GM10248 (cell line): ENCODE results near the gene IL17RA.

Source experiments
- CTCF ChIA-PET: fragments of 300-600 bp; sonication (Branson Sonifier 250); formaldehyde crosslinking; extraction: SDS; loops from one replicate; lab custom pipeline; 2021; ENCODE audit warnings: antibody characterized with exemption; lab: Yijun Ruan, JAX
- POLR2A ChIA-PET: fragments of 350-650 bp; sonication (Branson Sonifier 250); formaldehyde crosslinking; extraction: SDS; loops from one replicate; lab custom pipeline; 2020; ENCODE audit warnings: antibody characterized with exemption; lab: Yijun Ruan, JAX
- DNase-seq: peaks from one replicate; pipeline ENCODE4 v3.0.0; 2012; ENCODE audit errors: extremely low spot score
- TF ChIP-seq, protein P1 (sequence below): IDR thresholded peaks from 2 replicates; pipeline ENCODE4 v1.5.1; 2012; ENCODE audit warnings: mild to moderate bottlenecking, low read depth; ENCODE audit errors: extremely low read depth, missing control alignments, control extremely low read depth

Gene IL17RA

DNA sequence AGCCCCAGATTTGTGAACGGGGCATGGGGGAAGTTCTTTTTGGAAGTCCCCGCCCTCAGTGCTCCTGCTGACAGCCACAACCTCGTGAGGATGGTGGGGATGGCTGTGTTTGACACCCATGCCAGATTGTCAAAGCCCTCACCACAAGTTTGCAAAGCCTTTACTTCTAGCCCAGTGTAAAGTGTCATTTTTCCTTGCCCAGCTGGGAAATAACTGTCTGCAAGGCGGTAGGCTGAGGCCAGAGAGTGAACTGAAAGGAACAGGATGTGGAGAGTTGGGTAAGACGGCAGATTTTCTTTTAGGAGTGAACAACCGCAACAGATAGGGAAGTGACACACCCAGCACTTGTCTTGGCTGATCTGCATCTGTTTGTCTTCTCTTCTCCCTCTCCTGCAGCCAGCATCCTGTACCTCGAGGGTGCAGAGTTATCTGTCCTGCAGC, 13.6 kb downstream of the IL17RA start:
- TF ChIP-seq, protein P1, sequence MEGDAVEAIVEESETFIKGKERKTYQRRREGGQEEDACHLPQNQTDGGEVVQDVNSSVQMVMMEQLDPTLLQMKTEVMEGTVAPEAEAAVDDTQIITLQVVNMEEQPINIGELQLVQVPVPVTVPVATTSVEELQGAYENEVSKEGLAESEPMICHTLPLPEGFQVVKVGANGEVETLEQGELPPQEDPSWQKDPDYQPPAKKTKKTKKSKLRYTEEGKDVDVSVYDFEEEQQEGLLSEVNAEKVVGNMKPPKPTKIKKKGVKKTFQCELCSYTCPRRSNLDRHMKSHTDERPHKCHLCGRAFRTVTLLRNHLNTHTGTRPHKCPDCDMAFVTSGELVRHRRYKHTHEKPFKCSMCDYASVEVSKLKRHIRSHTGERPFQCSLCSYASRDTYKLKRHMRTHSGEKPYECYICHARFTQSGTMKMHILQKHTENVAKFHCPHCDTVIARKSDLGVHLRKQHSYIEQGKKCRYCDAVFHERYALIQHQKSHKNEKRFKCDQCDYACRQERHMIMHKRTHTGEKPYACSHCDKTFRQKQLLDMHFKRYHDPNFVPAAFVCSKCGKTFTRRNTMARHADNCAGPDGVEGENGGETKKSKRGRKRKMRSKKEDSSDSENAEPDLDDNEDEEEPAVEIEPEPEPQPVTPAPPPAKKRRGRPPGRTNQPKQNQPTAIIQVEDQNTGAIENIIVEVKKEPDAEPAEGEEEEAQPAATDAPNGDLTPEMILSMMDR: no peak
- DNase-seq: no peak
- ChIA-PET POLR2A (no interaction called here), CTCF (interaction anchor here (1.5 kb wide), 1 partner anchor 74 kb away, joined by 4 read pairs; no protein-coding TSS in a partner anchor)

DNA sequence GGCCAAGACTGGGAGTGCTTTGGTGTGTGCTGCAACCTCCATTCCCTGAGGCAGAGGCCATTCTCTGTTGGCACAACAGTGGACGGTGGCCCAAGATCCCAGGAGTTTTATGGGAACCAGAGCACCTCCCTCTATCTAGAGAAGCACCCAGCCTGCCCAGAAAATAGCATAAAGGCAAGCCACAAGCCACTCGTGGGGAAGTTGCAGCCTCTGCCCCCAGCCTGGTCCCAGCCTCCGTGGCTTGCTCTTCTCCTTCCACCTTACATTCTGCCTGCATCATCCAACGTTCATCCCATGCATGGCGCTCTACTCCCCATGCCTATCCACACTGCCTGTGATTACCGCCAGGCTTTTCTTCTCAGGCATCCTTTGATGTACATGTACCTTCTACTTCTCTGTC, 15.8 kb downstream of the IL17RA start:
- POLR2A ChIA-PET: no interaction called here
- DNase-seq: no peak
- CTCF ChIA-PET: no interaction called here
- TF ChIP-seq, protein P1: no peak

DNA sequence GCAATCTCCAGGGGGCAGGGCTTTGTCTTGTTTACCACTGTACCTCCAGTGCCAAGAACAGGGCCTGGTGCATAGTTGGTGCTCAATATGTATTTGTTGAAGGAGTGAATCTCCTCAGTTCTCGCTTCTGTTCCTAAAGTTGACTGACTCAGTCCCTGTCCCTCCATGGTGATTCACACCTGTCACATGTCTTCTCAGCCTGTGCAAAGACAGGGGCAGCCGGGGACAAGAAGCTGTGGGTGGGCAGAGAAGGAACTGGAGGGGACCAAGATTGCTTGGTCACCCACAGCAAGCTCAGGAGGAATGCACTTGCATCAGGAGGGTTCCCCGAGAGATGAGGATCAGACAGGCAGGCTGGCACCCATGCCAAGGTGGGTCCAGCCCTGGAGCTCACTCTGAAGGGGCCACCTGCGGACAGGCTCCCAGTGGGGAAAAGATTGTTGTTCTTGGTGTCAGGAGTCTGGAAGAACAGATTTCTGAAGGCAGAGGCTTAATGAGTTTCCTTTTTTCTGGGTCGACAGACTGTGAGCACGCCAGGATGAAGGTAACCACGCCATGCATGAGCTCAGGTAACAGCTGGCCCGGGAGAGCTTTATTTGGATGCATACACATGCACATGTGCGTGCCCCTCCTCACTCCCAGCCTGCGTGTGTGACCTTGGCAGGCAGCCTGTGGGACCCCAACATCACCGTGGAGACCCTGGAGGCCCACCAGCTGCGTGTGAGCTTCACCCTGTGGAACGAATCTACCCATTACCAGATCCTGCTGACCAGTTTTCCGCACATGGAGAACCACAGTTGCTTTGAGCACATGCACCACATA, 16.9 kb downstream of the IL17RA start:
- TF ChIP-seq, protein P1: no peak
- CTCF ChIA-PET: interaction anchor here (0.8 to 1.3 kb wide), 3 partner anchors 36 to 400 kb away, joined by 3 to 6 read pairs (median 3); no protein-coding TSS in a partner anchor
- no peak for DNase-seq
- POLR2A ChIA-PET: no interaction called here

DNA sequence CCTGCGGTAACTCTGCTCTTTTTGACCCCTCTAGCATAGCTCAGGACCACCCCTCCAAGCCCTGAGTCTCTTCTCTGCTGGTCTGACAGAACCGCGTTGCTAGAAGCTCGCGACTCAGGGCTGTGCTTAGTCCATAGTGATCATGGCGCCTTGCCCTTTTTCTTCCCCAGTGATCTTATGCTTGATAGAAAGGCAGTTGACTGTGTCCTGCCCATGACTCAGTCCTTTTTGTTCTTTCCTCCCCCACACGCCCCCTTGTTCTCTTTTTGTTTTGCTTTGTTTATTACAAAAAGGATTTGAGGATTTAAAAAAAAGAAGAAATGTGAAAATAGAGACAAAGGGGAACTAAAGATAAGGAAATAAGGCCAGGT, 17.5 kb downstream of the IL17RA start:
- ChIA-PET CTCF (interaction anchor here (1.1 to 1.3 kb wide), 2 partner anchors 69 to 399 kb away, joined by 3 to 6 read pairs; no protein-coding TSS in a partner anchor), POLR2A (no interaction called here)
- TF ChIP-seq, protein P1: no peak
- DNase-seq: no peak

DNA sequence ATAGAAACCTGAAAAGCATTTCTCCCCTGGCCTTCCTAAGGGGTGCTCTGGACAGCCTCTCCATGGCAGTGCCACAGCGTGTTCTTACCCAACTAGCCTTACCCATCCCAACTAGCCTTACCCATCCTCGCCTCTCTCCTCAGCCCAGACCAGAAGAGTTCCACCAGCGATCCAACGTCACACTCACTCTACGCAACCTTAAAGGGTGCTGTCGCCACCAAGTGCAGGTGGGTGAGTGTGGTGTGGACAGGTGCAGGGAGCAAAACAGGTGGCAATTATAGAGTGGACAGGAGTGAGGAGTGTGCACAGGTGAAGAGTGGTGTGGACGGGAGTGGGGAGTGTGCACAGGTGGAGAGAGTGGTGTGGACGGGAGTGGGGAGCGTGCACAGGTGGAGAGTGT, 18.6 kb downstream of the IL17RA start:
- ChIA-PET POLR2A (no interaction called here), CTCF (no interaction called here)
- TF ChIP-seq, protein P1: no peak
- DNase-seq: no peak

DNA sequence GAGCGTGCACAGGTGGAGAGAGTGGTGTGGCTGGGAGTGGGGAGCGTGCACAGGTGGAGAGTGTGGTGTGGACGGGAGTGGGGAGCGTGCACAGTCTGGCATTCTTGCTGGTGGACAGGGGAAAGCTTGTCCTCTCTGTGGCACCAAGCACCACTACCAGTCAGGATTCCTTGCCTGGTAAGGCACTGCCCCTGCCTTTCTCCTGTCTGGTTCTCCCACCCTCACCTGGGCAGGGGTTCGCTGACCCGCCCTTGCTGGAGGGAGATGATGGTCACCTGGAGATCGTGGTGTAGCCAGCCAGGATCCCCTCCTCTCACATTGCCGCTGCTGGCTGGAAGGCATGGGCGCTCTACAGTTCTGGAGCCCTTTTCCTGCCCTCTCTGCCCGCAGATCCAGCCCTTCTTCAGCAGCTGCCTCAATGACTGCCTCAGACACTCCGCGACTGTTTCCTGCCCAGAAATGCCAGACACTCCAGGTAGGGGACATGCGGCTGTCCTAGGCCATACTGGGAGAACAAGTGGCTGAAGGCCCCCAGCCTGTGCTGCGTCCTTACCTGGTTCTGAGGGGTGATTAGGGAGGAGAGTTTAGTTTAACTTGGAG, 19.6 kb downstream of the IL17RA start:
- ChIA-PET CTCF (no interaction called here), POLR2A (no interaction called here)
- no peak for DNase-seq
- TF ChIP-seq, protein P1: no peak
